HUES48 (cell line): ENCODE results near the gene TPCN1.

Experiments
- H3K27ac ChIP-seq: one replicate; pipeline ENCODE4 v1.7.0; 2013; ENCODE audit warnings: low read depth, low read length, inconsistent platforms
- H3K27me3 ChIP-seq: 2 replicates; pipeline ENCODE4 v1.6.1; 2013; ENCODE audit warnings: mild to moderate bottlenecking, low read length; ENCODE audit not compliant: control insufficient read depth, insufficient read depth
- H3K36me3 ChIP-seq: 2 replicates; pipeline ENCODE4 v1.6.1; 2013; ENCODE audit warnings: low read length; ENCODE audit not compliant: control insufficient read depth, insufficient read depth
- H3K4me1 ChIP-seq: 2 replicates; pipeline ENCODE4 v1.6.1; 2013; ENCODE audit warnings: mild to moderate bottlenecking, low read length; ENCODE audit not compliant: control insufficient read depth, insufficient read depth
- H3K4me3 ChIP-seq: 2 replicates; pipeline ENCODE4 v1.5.1; 2013; ENCODE audit warnings: mild to moderate bottlenecking, low read depth, low read length
- H3K9ac ChIP-seq: 2 replicates; pipeline ENCODE4 v1.6.1; 2013; ENCODE audit warnings: mild to moderate bottlenecking, low read depth, low read length, moderate library complexity
- H3K9me3 ChIP-seq: 2 replicates; pipeline ENCODE4 v1.6.1; 2013; ENCODE audit warnings: low read length; ENCODE audit not compliant: control insufficient read depth, insufficient read depth

The TPCN1 gene

DNA sequence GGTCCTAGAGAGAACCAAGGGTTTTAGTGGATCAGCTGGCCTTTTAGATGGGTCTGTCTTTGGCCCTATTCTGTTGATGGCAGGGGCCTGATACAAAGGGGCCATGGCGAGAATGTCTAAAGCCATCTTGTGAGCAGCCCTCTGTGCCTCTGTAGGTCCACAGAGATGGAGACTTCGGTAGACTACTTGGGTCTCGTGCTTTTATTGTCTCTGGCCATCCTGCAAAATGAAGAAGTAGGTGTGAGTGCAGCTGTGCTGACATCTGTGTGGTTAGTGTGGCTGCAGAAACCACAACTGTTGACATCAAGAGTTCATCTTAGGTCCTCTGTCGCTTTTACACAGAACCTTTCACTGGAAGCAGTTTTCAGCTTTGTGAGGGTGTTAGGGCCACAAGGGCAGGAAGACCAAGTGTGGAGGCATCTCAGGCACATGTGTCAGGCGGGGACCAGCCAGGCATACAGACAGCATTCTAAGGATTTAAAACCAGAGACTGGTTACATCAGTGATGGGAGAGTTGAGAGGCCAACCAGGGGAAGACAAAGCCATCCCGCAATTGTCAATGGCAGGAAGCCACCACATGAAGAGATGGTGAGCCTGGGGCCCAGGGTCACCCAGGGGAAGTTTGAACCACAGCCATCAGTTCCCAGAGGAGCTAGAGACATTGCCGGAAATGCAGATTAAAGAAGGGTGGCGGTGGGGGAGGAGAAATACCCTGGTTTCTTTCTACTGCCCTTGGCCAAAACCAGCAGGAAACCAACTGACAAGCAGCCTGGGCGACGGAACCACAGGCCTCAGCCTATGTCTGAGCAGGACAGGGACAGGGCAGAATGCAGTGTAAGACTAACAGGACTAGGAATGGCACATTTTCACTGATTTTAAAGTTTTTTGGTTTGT, 13.0 kb upstream of the TPCN1 start:
- H3K4me1 ChIP-seq: 0 out of 2 replicates have a peak, but pooled peaks cover 3% of the 10 kb centered on the region
- no peak overlapping the region for H3K4me3 ChIP-seq
- H3K9me3 ChIP-seq: no peaks in the 10 kb centered on the region
- H3K9ac ChIP-seq: no peak overlapping the region
- H3K36me3 ChIP-seq: no peaks in the 10 kb centered on the region
- no peaks in the 10 kb centered on the region for H3K27me3 ChIP-seq
- no peak overlapping the region for H3K27ac ChIP-seq

DNA sequence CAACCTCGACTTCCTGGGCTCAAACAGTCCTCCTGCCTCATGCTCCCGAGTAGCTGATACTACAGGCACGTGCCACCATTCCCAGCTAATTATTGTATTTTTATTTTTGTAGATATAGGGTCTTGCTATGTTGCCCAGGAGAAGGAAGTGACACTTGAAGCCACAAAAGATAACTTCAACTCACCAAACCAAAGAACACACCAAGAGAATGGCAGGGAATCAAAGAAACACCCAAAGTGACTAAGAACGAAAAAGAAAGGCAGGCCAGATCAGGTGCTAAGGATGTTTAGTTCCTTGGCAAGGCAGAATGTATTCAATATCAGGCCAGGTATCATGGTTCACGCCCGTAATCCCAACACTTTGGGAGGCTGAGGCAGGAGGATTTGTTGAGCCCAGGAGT, 10.1 kb upstream of the TPCN1 start:
- H3K36me3 ChIP-seq: no peaks in the 10 kb centered on the region
- H3K4me1 ChIP-seq: 0 out of 2 replicates have a peak, but pooled peaks cover 3% of the 10 kb centered on the region
- no peak overlapping the region for H3K4me3 ChIP-seq
- H3K27ac ChIP-seq: no peak overlapping the region
- no peak overlapping the region for H3K9ac ChIP-seq
- H3K9me3 ChIP-seq: no peaks in the 10 kb centered on the region
- H3K27me3 ChIP-seq: no peaks in the 10 kb centered on the region

DNA sequence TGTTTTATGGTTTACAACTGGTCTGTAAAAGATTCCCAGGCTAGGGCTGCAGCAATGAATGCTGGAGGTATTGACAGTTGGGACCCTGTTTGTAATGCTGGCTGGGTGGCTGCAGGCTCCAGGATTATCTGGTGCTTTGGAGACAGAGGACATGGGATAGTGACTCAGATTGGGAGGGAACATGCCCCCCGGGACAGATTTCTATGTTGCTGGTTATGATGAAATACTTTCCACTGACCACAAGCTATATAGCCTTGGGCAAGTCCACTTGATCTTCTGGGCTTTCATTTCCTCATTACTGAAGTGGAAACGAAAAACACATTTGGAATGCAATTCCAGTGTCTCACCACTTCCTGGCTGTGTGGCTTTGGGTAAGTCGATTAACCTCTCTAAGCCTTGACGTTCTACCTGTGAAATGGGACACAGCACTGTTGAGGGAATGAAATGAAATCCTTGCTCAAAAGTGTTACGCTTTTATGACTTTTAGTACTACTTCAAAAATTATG, 6.3 kb upstream of the TPCN1 start:
- H3K9me3 ChIP-seq: no peaks in the 10 kb centered on the region
- no peak overlapping the region for H3K27ac ChIP-seq
- no peaks in the 10 kb centered on the region for H3K4me1 ChIP-seq
- no peak overlapping the region for H3K4me3 ChIP-seq
- no peak overlapping the region for H3K9ac ChIP-seq
- H3K36me3 ChIP-seq: no peaks in the 10 kb centered on the region
- H3K27me3 ChIP-seq: no peaks in the 10 kb centered on the region

DNA sequence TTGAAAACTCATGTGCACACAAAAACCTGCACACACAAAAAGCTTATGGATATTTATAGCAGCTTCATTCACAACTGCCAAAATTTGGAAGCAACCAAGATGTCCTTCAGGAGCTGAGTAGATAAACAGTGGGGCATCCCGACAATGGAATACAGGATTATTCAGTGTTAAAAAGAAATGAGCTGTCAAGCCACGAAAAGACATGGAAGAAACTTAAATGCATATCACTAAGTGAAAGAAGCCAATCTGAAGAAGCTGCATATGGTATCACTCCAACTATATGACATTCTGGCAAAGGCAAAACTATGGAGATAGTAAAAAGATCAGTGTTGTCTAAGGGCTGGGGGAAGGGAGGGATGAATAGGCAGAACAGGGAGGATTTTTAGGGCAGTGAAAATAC, 5.2 kb upstream of the TPCN1 start:
- no peaks in the 10 kb centered on the region for H3K4me1 ChIP-seq
- no peak overlapping the region for H3K27ac ChIP-seq
- H3K36me3 ChIP-seq: no peaks in the 10 kb centered on the region
- no peak overlapping the region for H3K4me3 ChIP-seq
- H3K9me3 ChIP-seq: no peaks in the 10 kb centered on the region
- no peak overlapping the region for H3K9ac ChIP-seq
- H3K27me3 ChIP-seq: no peaks in the 10 kb centered on the region

DNA sequence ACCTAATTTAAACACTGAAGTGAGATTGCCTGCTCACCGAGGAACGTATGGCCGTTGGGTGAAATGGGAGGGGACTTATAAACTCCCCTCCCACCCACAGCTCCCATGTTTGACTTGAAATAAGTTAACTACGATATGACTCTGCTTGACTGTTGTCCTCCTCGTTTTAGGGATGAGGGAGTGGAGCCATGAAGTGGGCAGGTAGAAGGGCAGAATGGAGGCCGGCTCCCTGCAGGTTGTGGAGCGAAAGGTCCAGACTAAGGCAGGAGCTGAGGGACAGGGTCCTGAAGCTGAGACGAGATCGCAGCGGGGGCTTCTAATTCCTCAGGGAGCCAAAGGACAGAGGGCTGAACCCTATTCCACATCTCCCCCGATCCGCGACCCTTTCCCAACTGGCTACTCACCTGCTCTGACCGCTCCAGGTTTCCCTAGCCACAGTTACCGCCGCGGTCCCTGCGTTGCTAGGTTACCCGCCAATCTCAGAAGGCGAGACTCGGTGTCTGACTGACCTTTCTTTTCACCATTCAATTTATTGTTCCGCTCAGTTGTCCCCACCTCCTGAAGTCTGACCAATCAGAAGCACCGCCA, 577 bp upstream of the TPCN1 start:
- H3K9me3 ChIP-seq: no peaks in the 10 kb centered on the region
- peak overlapping the region; percentile 64 for H3K27ac ChIP-seq
- H3K4me1 ChIP-seq: peaks cover 9% of the 10 kb centered on the region; the same call in 1 of the 2 replicates
- no peaks in the 10 kb centered on the region for H3K27me3 ChIP-seq
- no peaks in the 10 kb centered on the region for H3K36me3 ChIP-seq
- peak overlapping the region; percentile 79 for H3K4me3 ChIP-seq
- H3K9ac ChIP-seq: peak overlapping the region; percentile 47; the same call in 1 of the 2 replicates

DNA sequence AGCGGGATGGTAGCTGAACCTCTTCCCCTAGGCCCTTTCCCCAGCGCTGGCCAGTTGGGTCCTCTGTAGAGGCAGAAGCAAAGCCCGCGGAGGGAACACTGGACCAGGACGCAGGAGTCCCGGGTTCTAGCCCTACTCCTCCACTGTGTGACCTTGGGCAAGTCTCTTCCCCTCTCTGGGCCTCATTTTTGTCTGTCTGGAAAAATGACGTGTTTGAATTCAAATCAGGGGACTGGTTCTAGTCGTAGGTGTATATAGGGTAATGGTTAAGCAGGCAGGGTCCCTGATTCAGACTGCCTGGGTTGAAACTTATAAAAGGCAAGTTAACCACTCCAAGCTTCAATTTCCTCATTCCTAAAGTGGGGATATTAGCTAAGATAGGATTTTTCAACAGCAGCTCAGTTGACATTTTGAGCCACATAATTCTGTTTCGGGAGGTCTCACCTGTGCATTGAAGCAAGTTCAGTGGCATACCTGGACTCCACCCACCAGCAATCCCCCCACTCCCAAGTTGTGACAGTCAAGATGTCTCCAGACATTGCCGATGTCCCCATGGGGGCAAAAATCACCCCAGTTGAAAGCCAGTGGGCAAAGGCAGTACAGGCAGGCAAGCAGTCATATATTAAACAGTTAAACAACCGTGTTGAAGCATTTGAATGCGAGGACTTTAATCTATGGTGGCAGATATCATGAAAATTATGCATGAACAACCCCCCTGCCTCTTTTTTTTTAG, 899 bp downstream of the TPCN1 start:
- H3K27ac ChIP-seq: peak overlapping the region; percentile 76

DNA sequence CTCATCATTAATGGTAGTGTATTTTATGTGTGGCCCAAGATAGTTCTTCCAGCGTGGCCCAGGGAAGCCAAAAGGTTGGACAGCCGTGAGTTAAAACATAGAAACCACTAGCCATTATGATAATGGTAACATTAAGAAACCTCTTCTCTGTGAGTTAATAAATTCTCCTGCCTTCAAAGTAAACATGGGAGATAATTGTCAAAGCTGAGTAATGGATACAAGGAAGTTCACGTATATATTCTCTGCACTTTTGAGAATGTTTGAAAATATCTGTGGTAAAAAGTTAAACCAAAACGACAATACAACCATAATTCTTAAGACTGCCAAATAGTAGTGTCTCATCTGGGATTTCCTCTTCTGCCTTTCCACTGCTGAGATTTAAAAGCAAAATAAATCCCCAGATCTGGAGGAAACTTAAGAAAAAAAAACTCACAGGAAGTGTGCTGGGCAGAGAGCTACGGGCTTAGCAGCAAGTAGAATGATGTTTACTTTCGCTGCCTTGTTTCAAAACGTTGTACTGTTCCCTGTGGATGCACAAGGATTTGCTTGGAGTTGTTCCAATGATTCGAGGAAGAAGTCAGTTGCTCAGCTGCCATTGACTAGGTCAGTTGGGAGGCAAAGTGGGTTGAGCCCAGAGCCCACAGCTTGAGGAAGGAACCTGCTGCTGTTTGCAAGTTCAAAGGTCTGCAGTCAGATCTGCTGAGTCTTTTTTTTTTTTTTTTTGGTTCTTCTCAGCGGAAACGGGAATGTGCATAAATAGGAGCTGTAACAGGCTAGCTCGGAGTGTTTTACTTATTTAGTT, 1.7 kb downstream of the TPCN1 start:
- Histone ChIP-seq H3K36me3 (no peaks in the 10 kb centered on the region; the same call in none of the 2 replicates), H3K9me3 (no peaks in the 10 kb centered on the region), H3K4me1 (peaks cover 9% of the 10 kb centered on the region; the same call in 1 of the 2 replicates), H3K27ac (peak overlapping the region; percentile 76), H3K4me3 (0 out of 2 replicates have a peak overlapping the region, but pooled peaks have one; percentile 70), H3K27me3 (no peaks in the 10 kb centered on the region), H3K9ac (no peak overlapping the region)

More for the DNA sequence above, 899 bp downstream of the TPCN1 start:
- Histone ChIP-seq H3K9ac (peak overlapping the region; percentile 81), H3K9me3 (no peaks in the 10 kb centered on the region), H3K4me3 (peak overlapping the region; percentile 70), H3K36me3 (no peaks in the 10 kb centered on the region; the same call in 1 of the 2 replicates), H3K4me1 (peaks cover 9% of the 10 kb centered on the region; the same call in 1 of the 2 replicates), H3K27me3 (no peaks in the 10 kb centered on the region)

DNA sequence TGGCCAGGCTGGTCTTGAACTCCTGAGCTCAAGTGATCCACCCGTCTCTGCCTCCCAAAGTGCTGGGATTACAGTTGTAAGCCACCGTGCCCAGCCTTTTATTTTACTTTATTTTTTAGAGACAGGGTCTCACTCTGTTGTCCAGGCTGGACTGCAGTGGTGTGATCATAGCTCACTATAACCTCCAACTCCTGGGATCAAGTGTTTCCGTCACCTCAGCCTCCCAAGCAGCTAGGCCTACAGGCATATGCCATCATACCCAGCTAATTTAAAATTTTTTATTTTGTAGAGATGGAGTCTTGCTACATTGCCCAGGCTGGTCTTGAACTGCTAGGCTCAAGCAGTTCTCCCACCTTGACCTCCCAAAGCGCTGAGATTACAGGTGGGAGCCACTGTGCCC, 3.7 kb downstream of the TPCN1 start:
- Histone ChIP-seq H3K36me3 (peaks cover 6% of the 10 kb centered on the region), H3K27me3 (no peaks in the 10 kb centered on the region), H3K27ac (no peak overlapping the region), H3K4me1 (peaks cover 9% of the 10 kb centered on the region; the same call in 1 of the 2 replicates), H3K9me3 (no peaks in the 10 kb centered on the region), H3K4me3 (no peak overlapping the region), H3K9ac (no peak overlapping the region)

DNA sequence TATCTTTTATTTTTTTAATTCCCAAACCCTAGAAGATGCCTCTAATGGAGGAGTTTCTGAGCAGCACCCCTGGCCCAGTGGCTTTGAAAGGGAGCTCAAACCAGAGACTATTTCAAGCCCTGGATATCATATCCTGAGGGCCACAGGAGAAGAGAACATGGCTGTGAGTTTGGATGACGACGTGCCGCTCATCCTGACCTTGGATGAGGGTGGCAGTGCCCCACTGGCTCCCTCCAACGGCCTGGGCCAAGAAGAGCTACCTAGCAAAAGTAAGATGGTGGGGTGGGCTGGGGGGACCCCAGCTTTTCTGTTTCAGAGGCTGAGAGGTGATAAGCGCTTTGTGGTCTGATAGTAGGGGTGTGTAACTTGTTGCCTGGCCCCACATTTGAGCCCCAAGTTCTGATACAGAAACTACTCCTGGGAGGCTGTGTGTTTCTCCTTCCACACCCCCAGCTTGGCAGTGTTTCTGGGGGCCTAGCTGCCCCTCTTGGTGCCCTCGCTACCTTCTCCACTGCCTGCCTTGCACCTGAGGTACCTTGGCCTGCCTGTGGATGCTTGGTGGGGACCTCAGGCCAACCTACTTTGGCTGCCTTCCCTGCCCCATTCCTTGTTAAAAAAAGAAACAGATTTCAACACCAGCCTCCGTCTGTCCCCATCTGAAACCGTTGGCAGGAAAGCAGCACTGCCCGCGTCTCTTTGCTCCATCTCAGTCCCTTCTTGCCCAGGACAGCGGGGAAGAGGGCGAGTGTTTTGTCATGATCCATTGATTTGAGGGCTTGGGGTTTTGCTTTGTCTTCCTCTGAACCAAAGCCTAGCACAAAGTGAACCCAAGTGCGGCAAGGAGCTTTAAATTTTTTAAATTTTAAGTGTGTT, 5.7 kb downstream of the TPCN1 start:
- Histone ChIP-seq H3K4me3 (no peak overlapping the region), H3K27me3 (no peaks in the 10 kb centered on the region), H3K36me3 (peaks cover 18% of the 10 kb centered on the region), H3K9me3 (0 out of 2 replicates have a peak, but pooled peaks cover 5% of the 10 kb centered on the region), H3K4me1 (peaks cover 14% of the 10 kb centered on the region), H3K27ac (no peak overlapping the region), H3K9ac (no peak overlapping the region)
